Suprapubic skin (tissue), 4 donors: ENCODE results near the gene USP3. TPM values are rescaled to one million over a fixed set of nuclear protein-coding genes. Genes with fewer than 3 reads are reported as not detected.

Experiments used
- DNase-seq, 2 donors: peaks; one replicate each; pipeline ENCODE4 v3.0.0-alpha.2; 2019; ENCODE audit warnings: low spot score in 2 of 2
- H3K27ac ChIP-seq: fragments of 200-600 bp; sonication (generic); one replicate; pipeline ENCODE4 v1.5.1; 2019
- H3K27me3 ChIP-seq: fragments of 200-600 bp; sonication (generic); one replicate; pipeline ENCODE4 v1.5.1; 2019
- H3K36me3 ChIP-seq: fragments of 200-600 bp; sonication (generic); one replicate; pipeline ENCODE4 v1.5.1; 2019
- H3K4me1 ChIP-seq: fragments of 200-600 bp; sonication (generic); one replicate; pipeline ENCODE4 v1.5.1; 2019
- H3K4me3 ChIP-seq: fragments of 200-600 bp; sonication (generic); one replicate; pipeline ENCODE4 v1.5.1; 2019; ENCODE audit warnings: mild to moderate bottlenecking
- H3K9me3 ChIP-seq: fragments of 200-600 bp; sonication (generic); one replicate; pipeline ENCODE4 v1.5.1; 2019
- EP300 ChIP-seq: sonication (generic); formaldehyde crosslinking; IDR thresholded peaks from one replicate; pipeline ENCODE4 v1.6.1; 2017; ENCODE audit warnings: antibody characterized with exemption
- POLR2A ChIP-seq, 2 donors: fragments of 450-650 bp; IDR thresholded peaks; one replicate each; pipeline ENCODE4 v1.6.1; 2017; ENCODE audit warnings: antibody characterized with exemption in 2 of 2, mild to moderate bottlenecking in 2 of 2, moderate library complexity in 2 of 2
- POLR2AphosphoS5 ChIP-seq, 3 donors: sonication (generic); formaldehyde crosslinking; IDR thresholded peaks; one replicate each; pipeline ENCODE4 v1.6.1; 2017; ENCODE audit warnings: antibody characterized with exemption in 3 of 3
- WGBS: methylation state at CpG from one replicate; pipeline ENCODE4 v1.1.5; 2018; 5-methylcytosine and 5-hydroxymethylcytosine counted together
- total RNA-seq, 4 donors: library from RNA; depleted of rRNA; stranded (reverse); fragments of >200 nt; gene quantifications; one replicate each; pipeline ENCODE4 v1.1.0, GENCODE V29; 2016
- TF ChIP-seq, protein P1 (sequence below), 2 donors: fragments of 200-600 bp in 1 of 2; fragments of 450-650 bp in 1 of 2; sonication (generic) in 1 of 2; IDR thresholded peaks; one replicate each; pipeline ENCODE4 v1.5.1; 2016 to 2019; ENCODE audit warnings: antibody characterized with exemption in 2 of 2, mild to moderate bottlenecking in 1 of 2, moderate library complexity in 1 of 2

USP3 gene
- total RNA-seq, 4 donors from 2014 or later = 43.2 to 105 (median 48.0) TPM

DNA sequence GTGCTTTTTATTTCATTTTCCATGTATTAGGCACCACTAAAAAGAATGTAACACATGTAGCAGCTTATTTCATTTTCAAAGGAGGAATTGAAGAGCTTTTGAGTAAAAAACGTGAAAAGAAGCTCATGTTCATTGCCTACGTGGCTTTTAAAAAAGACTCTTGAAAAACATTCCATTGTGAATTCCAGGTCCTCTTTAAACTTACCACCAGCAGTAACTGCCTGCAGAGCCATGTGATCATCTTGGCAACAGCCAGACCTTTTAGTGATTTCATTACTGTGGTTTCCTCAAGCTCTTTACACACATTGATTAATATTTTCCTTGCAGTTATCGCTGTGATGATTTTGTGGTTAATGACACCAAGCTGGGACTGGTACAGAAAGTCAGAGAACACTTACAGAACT is 49.0 kb downstream of the USP3 start:
- WGBS = 17% methylated on average over 3 of the region's 3 CpGs
- H3K4me1 ChIP-seq = peaks cover 23% of the 10 kb centered on the region
- peak in 2 of 3 donors; percentile 43 to 59 for TF ChIP-seq POLR2AphosphoS5 (IDR thresholded peaks at IDR 0.05)
- TF ChIP-seq, protein P1, sequence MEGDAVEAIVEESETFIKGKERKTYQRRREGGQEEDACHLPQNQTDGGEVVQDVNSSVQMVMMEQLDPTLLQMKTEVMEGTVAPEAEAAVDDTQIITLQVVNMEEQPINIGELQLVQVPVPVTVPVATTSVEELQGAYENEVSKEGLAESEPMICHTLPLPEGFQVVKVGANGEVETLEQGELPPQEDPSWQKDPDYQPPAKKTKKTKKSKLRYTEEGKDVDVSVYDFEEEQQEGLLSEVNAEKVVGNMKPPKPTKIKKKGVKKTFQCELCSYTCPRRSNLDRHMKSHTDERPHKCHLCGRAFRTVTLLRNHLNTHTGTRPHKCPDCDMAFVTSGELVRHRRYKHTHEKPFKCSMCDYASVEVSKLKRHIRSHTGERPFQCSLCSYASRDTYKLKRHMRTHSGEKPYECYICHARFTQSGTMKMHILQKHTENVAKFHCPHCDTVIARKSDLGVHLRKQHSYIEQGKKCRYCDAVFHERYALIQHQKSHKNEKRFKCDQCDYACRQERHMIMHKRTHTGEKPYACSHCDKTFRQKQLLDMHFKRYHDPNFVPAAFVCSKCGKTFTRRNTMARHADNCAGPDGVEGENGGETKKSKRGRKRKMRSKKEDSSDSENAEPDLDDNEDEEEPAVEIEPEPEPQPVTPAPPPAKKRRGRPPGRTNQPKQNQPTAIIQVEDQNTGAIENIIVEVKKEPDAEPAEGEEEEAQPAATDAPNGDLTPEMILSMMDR (IDR thresholded peaks at IDR 0.05) = no peak
- no peaks in the 10 kb centered on the region for H3K27me3 ChIP-seq
- H3K4me3 ChIP-seq = no peak overlapping the region
- H3K9me3 ChIP-seq = no peaks in the 10 kb centered on the region
- peaks cover 12% of the 10 kb centered on the region for H3K36me3 ChIP-seq
- peak overlapping the region; percentile 60 for H3K27ac ChIP-seq
- no peak for DNase-seq

DNA sequence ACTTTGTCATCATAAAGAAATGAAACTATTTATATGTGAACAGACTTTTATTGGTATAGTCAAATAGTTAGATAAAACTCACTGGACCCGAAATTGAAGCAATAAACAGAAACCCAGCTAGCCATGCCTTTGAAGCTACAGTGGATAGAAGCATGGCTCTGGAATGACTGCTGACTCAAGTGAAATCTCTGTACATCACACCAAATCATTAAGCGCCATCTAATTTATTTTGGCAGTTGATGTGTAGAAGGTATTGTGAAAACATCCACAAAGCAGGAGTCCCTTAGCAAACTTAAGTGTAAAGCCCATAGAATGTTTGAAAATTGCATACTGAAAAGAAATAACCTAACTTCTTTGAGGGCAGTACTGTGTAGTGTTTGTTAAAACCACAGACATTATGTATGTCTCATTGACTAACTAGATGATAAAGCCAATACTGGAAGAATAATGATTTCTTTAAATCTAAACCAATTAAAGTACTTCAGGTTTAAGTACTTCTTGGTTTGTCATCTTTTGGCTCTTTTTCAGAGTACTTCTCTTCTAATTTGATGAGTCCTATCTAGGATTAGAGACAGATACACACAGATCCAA is 50.0 kb downstream of the USP3 start:
- Histone ChIP-seq H3K27ac (no peak overlapping the region), H3K4me3 (no peak overlapping the region), H3K9me3 (no peaks in the 10 kb centered on the region), H3K36me3 (peaks cover 12% of the 10 kb centered on the region), H3K4me1 (peaks cover 23% of the 10 kb centered on the region), H3K27me3 (no peaks in the 10 kb centered on the region)
- no peak for TF ChIP-seq POLR2AphosphoS5 (IDR thresholded peaks at IDR 0.05)
- no peak for TF ChIP-seq POLR2A (IDR thresholded peaks at IDR 0.05)
- no peak for TF ChIP-seq EP300
- TF ChIP-seq, protein P1 (IDR thresholded peaks at IDR 0.05) = no peak
- 93% methylated on average over 2 of the region's 2 CpGs for WGBS
- DNase-seq = no peak

DNA sequence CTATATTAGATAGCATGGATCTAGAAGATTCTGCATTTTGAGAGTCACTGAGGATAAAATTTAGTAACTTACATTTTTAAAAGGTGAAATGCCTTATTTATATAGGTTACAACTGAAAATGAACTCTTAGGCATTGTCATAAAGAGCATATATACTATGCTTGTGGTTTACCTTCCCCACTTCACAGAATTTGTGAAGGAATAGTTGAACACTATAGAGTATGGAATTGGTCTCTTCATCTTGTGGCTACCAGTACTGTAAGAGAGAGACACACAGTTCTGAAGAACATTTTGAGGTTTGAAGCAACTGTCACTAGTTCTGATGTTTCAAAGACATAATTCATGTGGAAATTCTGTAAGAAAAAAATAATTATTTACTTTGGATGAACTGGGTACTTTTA is 51.1 kb downstream of the USP3 start:
- Histone ChIP-seq H3K9me3 (no peaks in the 10 kb centered on the region), H3K36me3 (peaks cover 18% of the 10 kb centered on the region), H3K4me1 (peaks cover 23% of the 10 kb centered on the region), H3K4me3 (no peak overlapping the region), H3K27me3 (no peaks in the 10 kb centered on the region), H3K27ac (no peak overlapping the region)
- TF ChIP-seq, protein P1 (IDR thresholded peaks at IDR 0.05) = no peak
- TF ChIP-seq POLR2A (IDR thresholded peaks at IDR 0.05) (no peak), POLR2AphosphoS5 (IDR thresholded peaks at IDR 0.05) (no peak), EP300 (no peak)
- DNase-seq = no peak

DNA sequence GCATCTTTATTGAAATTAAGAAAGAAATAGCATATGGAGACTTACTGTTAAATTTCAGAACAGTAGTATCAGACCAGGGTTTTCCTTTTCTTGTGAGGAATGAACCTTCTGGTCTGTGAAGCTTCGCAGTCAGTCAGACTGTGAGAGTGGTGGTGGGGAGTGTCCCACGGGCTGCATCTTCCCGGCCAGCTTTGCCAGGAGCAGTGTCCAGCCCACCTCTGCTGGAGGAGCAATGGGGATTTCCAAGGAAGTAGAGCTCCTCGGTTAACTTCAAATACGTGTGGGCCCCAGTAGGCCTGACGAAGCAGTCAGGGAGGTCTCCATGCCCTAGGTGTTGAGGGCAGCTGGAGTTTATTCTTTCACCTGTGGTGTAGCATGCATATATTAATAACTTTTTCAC is 51.9 kb downstream of the USP3 start:
- Histone ChIP-seq H3K27ac (no peak overlapping the region), H3K36me3 (peaks cover 25% of the 10 kb centered on the region), H3K4me1 (peaks cover 23% of the 10 kb centered on the region), H3K27me3 (no peaks in the 10 kb centered on the region), H3K4me3 (no peak overlapping the region), H3K9me3 (no peaks in the 10 kb centered on the region)
- WGBS = 61% methylated on average over 6 of the region's 6 CpGs
- TF ChIP-seq POLR2A (IDR thresholded peaks at IDR 0.05) (no peak), POLR2AphosphoS5 (IDR thresholded peaks at IDR 0.05) (no peak), EP300 (no peak)
- TF ChIP-seq, protein P1 (IDR thresholded peaks at IDR 0.05) = no peak
- DNase-seq = no peak

DNA sequence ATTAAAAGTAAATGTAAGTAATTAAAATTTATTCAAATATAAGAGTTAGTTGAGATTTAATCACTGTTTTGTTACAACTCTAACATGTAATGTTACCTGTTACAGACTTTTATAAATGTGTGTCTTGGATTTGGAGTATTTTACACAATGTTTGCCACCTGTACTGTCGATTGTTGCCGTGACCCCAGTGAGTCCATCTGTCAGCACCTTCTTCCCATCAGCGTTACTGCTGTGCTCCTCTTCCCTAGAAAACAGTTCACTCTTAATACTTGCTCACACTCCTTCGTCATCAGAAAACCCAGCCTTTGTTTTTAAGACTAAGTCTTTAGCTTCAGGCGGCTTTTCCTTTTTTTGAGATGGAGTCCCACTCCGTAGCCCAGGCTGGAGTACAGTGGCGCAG is 52.3 kb downstream of the USP3 start:
- no peaks in the 10 kb centered on the region for H3K27me3 ChIP-seq
- WGBS = 98% methylated on average over 7 of the region's 7 CpGs
- H3K27ac ChIP-seq = no peak overlapping the region
- H3K36me3 ChIP-seq = peaks cover 29% of the 10 kb centered on the region
- TF ChIP-seq, protein P1 (IDR thresholded peaks at IDR 0.05) = no peak
- TF ChIP-seq POLR2A (IDR thresholded peaks at IDR 0.05) (no peak), POLR2AphosphoS5 (IDR thresholded peaks at IDR 0.05) (no peak), EP300 (no peak)
- DNase-seq = no peak
- no peak overlapping the region for H3K4me3 ChIP-seq
- H3K9me3 ChIP-seq = no peaks in the 10 kb centered on the region
- peaks cover 23% of the 10 kb centered on the region for H3K4me1 ChIP-seq
